ENCODE results near the gene AKNA. TPM values are rescaled to one million over a fixed set of nuclear protein-coding genes. Genes with fewer than 3 reads are reported as not detected.

AKNA gene
- total RNA-seq, 1 experiment from 2014 or later, result 29.3 TPM

- no peak for TF ChIP-seq ZBTB43 (CRISPR knock-in tag; IDR thresholded peaks at IDR 0.05)
- no peak for TF ChIP-seq ATF1 (CRISPR knock-in tag; IDR thresholded peaks at IDR 0.05)
- no peak for TF ChIP-seq MLX (CRISPR knock-in tag; IDR thresholded peaks at IDR 0.05)
- TF ChIP-seq SOX15 (CRISPR knock-in tag; IDR thresholded peaks at IDR 0.05), result no peak
These were observed 72.7 kb downstream of the AKNA start (continued) for GRCh38 chr9:114314881-114315722.

GRCh38 chr9:114314256-114314867 lies 73.4 kb downstream of the AKNA start:
- Mint-ChIP-seq H3K27me3 (ENCODE audit: low read depth) (peaks cover 5% of the 10 kb centered on the region), H3K4me1 (0 out of 2 replicates have a peak, but pooled peaks cover 3% of the 10 kb centered on the region), H3K36me3 (0 out of 2 replicates have a peak, but pooled peaks cover 4% of the 10 kb centered on the region), H3K27ac (no peak overlapping the region), H3K4me3 (no peak overlapping the region), H3K9me3 (peaks cover 5% of the 10 kb centered on the region; the same call in 1 of the 2 replicates)
- CTCF ChIA-PET, result interaction anchor here (0.9 to 1.8 kb wide), 5 partner anchors 23 to 232 kb away, joined by 3 to 10 read pairs (median 5); no protein-coding TSS in a partner anchor
- ATAC-seq (no peak), DNase-seq (ENCODE audit: low spot score) (no peak)
- POLR2A ChIA-PET, result no interaction called here
- TF ChIP-seq GRHL2 (CRISPR knock-in tag; IDR thresholded peaks at IDR 0.05; ENCODE audit: insufficient replicate concordance, severe bottlenecking) (no peak), ZNF416 (CRISPR knock-in tag; IDR thresholded peaks at IDR 0.05) (0 out of 2 replicates have a peak, but pooled peaks have one; percentile 25)

- ATAC-seq, result no peak
- 0 out of 2 replicates have a peak, but pooled peaks cover 3% of the 10 kb centered on the region for H3K4me1 Mint-ChIP-seq
- no peaks in the 10 kb centered on the region; the same call in 1 of the 2 replicates for H3K27me3 Mint-ChIP-seq (ENCODE audit: low read depth)
- DNase-seq (ENCODE audit: low spot score), result no peak
- H3K4me3 Mint-ChIP-seq, result no peak overlapping the region
- H3K27ac Mint-ChIP-seq, result no peak overlapping the region
- H3K9me3 Mint-ChIP-seq, result peaks cover 5% of the 10 kb centered on the region; the same call in 1 of the 2 replicates
- CTCF ChIA-PET, result interaction anchor here (1.2 to 1.8 kb wide), 3 partner anchors 22 to 230 kb away, joined by 3 to 10 read pairs (median 3); no protein-coding TSS in a partner anchor
- 0 out of 2 replicates have a peak, but pooled peaks cover 4% of the 10 kb centered on the region for H3K36me3 Mint-ChIP-seq
- POLR2A ChIA-PET, result no interaction called here
- TF ChIP-seq MXD4 (CRISPR knock-in tag; IDR thresholded peaks at IDR 0.05; ENCODE audit: borderline replicate concordance) (no peak), STAT6 (CRISPR knock-in tag; conservative IDR thresholded peaks at IDR 0.05; ENCODE audit: low read depth) (no peak), TP53 (CRISPR knock-in tag; IDR thresholded peaks at IDR 0.05) (no peak), NR3C1 (CRISPR knock-in tag; conservative IDR thresholded peaks at IDR 0.05; ENCODE audit: low read depth) (no peak), OVOL2 (CRISPR knock-in tag; IDR thresholded peaks at IDR 0.05; ENCODE audit: borderline replicate concordance) (no peak), NFATC4 (CRISPR knock-in tag; IDR thresholded peaks at IDR 0.05) (no peak), ZNF317 (CRISPR knock-in tag; IDR thresholded peaks at IDR 0.05; ENCODE audit: borderline replicate concordance, low read depth) (no peak), TEAD4 (CRISPR knock-in tag; IDR thresholded peaks at IDR 0.05) (no peak), FOXJ3 (CRISPR knock-in tag; IDR thresholded peaks at IDR 0.05; ENCODE audit: borderline replicate concordance) (no peak), E2F1 (CRISPR knock-in tag; IDR thresholded peaks at IDR 0.05) (no peak), ARID4B (CRISPR knock-in tag; IDR thresholded peaks at IDR 0.05; ENCODE audit: borderline replicate concordance) (no peak), ZNF671 (CRISPR knock-in tag; IDR thresholded peaks at IDR 0.05) (no peak), ATF1 (CRISPR knock-in tag; IDR thresholded peaks at IDR 0.05) (no peak)
These were observed 74.6 kb downstream of the AKNA start for GRCh38 chr9:114313186-114313585.
